OCI-LY1 (cell line): ENCODE results near the gene TCN2.

ENCODE experiments used
- CTCF ChIP-seq: fragments of 200-600 bp; sonication (generic), shearing (Covaris generic); IDR thresholded peaks from 2 replicates; pipeline ENCODE4 v1.5.1; 2017; ENCODE audit warnings: mild to moderate bottlenecking, antibody characterized with exemption, low read length, moderate library complexity, mixed read lengths
- EZH2 ChIP-seq: fragments of 200-600 bp; sonication (generic), shearing (Covaris generic); IDR thresholded peaks from 2 replicates; pipeline ENCODE4 v1.8.0; 2017; ENCODE audit warnings: borderline replicate concordance, mixed run types, mild to moderate bottlenecking, antibody characterized with exemption, low read length, moderate library complexity, mixed read lengths

GRCh38 chr22:30559889-30560288 is 47.1 kb upstream of the TCN2 start:
- TF ChIP-seq CTCF (no peak), EZH2 (no peak)
